ENCODE measurements around the gene SCYL2.

DNA sequence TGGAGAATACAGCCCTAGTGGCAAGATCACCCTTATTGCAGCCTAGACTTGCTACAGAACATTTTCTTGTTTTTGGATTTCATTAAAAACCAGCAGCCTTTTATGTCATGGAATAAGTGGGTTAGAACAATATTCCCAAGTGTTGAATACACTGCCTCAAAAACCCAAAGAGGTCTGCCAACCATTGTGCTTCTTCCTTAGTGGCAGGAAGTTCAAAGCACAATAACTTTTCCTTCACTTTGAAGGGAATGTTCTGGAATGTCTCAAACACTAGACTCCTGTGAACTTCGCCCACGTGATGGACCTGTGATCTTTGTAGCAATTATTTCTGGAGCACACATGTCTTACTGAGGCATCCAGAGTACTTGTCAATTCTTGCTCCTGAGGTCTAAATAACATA lies 98.4 kb downstream of the SCYL2 start:
- TF ChIP-seq, protein P1, sequence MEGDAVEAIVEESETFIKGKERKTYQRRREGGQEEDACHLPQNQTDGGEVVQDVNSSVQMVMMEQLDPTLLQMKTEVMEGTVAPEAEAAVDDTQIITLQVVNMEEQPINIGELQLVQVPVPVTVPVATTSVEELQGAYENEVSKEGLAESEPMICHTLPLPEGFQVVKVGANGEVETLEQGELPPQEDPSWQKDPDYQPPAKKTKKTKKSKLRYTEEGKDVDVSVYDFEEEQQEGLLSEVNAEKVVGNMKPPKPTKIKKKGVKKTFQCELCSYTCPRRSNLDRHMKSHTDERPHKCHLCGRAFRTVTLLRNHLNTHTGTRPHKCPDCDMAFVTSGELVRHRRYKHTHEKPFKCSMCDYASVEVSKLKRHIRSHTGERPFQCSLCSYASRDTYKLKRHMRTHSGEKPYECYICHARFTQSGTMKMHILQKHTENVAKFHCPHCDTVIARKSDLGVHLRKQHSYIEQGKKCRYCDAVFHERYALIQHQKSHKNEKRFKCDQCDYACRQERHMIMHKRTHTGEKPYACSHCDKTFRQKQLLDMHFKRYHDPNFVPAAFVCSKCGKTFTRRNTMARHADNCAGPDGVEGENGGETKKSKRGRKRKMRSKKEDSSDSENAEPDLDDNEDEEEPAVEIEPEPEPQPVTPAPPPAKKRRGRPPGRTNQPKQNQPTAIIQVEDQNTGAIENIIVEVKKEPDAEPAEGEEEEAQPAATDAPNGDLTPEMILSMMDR (conservative IDR thresholded peaks at IDR 0.05; ENCODE audit: low read depth in 2 of 2) = no peak
- TF ChIP-seq ZNF114 (CRISPR knock-in tag; IDR thresholded peaks at IDR 0.05) (no peak), CREB1 (CRISPR knock-in tag; IDR thresholded peaks at IDR 0.05; ENCODE audit: low read depth) (no peak), POLR2AphosphoS5 (IDR thresholded peaks at IDR 0.05; ENCODE audit: low read depth) (no peak)

Measured in GM23338 (cell line).